ENCODE results near the gene FBXO48.
"Not testable (repeated sequence)": the region's sequence is repeated elsewhere in the genome, so short reads cannot be mapped to it uniquely, and the experiment has no call there.

FBXO48 gene

GRCh38 chr2:68467077-68467960 is at the start of gene FBXO48, which contains the start of gene APLF:
Gene FBXO48 (minus strand): TSS chr2:68467294. CDS start chr2:68465145, 2,149 bp downstream.
Gene APLF (plus strand): TSS chr2:68467585. CDS start chr2:68467732, 147 bp downstream.
- DNase-seq: peak; percentile 95

GRCh38 chr2:68516051-68516955 is 49.2 kb upstream of the FBXO48 start:
- no peak for DNase-seq

- no peak for DNase-seq
Observed at GRCh38 chr2:68514316-68514929, 47.3 kb upstream of the FBXO48 start.

- no peak for DNase-seq
Observed at GRCh38 chr2:68512966-68513365, 45.9 kb upstream of the FBXO48 start.

GRCh38 chr2:68512326-68512725 is 45.2 kb upstream of the FBXO48 start:
- DNase-seq: no peak

- no peak for DNase-seq
Observed at GRCh38 chr2:68506170-68506569, 39.1 kb upstream of the FBXO48 start.

GRCh38 chr2:68505603-68506159 is 38.6 kb upstream of the FBXO48 start:
- DNase-seq: no peak

- no peak for DNase-seq
Observed at GRCh38 chr2:68501768-68502167, 34.7 kb upstream of the FBXO48 start.

- no peak for DNase-seq
Observed at GRCh38 chr2:68500649-68501048, 33.6 kb upstream of the FBXO48 start.

GRCh38 chr2:68499133-68499532 is 32.0 kb upstream of the FBXO48 start:
- no peak for DNase-seq

GRCh38 chr2:68491582-68491981 is 24.5 kb upstream of the FBXO48 start:
- DNase-seq: no peak

- no peak for DNase-seq
Observed at GRCh38 chr2:68489282-68489681, 22.2 kb upstream of the FBXO48 start.

GRCh38 chr2:68488605-68489004 is 21.5 kb upstream of the FBXO48 start:
- DNase-seq: not testable (repeated sequence)

GRCh38 chr2:68487773-68488355 is 20.8 kb upstream of the FBXO48 start:
- peak; percentile 3 for DNase-seq

- no peak for DNase-seq
Observed at GRCh38 chr2:68483011-68483410, 15.9 kb upstream of the FBXO48 start.

- DNase-seq: no peak
Observed at GRCh38 chr2:68482296-68482820, 15.3 kb upstream of the FBXO48 start.

GRCh38 chr2:68478688-68479087 is 11.6 kb upstream of the FBXO48 start:
- no peak for DNase-seq

GRCh38 chr2:68476454-68476853 is 9.4 kb upstream of the FBXO48 start:
- no peak for DNase-seq

- DNase-seq: no peak
Observed at GRCh38 chr2:68475576-68475975, 8.5 kb upstream of the FBXO48 start.

GRCh38 chr2:68475110-68475509 is 8.0 kb upstream of the FBXO48 start:
- no peak for DNase-seq

GRCh38 chr2:68472796-68473414 is 5.8 kb upstream of the FBXO48 start:
- DNase-seq: no peak

- DNase-seq: no peak
Observed at GRCh38 chr2:68471385-68471784, 4.3 kb upstream of the FBXO48 start.
